NB4 (cell line): ENCODE data around the gene KRTCAP2.

Experiments
- DNase-seq: peaks from one replicate; pipeline ENCODE4 v3.0.0; 2010; ENCODE audit warnings: low read depth
- H3K4me3 ChIP-seq: one replicate; pipeline ENCODE4 v1.5.1; 2011; ENCODE audit warnings: mild to moderate bottlenecking, low read depth, low read length, moderate library complexity
- CTCF ChIP-seq: IDR thresholded peaks from one replicate; pipeline ENCODE4 v1.5.1; 2012; ENCODE audit warnings: low read depth, low read length
- MYC ChIP-seq: IDR thresholded peaks from 2 replicates; pipeline ENCODE4 v1.6.1; 2011; ENCODE audit warnings: low read depth, low read length
- POLR2A ChIP-seq: IDR thresholded peaks from 2 replicates; pipeline ENCODE4 v1.6.1; 2011; ENCODE audit warnings: mild to moderate bottlenecking; ENCODE audit not compliant: insufficient read length; ENCODE audit errors: extremely low read depth
- TF ChIP-seq, protein P1 (sequence below): IDR thresholded peaks from 2 replicates; pipeline ENCODE4 v1.6.1; 2011; ENCODE audit warnings: low read depth, low read length

The KRTCAP2 gene

DNA sequence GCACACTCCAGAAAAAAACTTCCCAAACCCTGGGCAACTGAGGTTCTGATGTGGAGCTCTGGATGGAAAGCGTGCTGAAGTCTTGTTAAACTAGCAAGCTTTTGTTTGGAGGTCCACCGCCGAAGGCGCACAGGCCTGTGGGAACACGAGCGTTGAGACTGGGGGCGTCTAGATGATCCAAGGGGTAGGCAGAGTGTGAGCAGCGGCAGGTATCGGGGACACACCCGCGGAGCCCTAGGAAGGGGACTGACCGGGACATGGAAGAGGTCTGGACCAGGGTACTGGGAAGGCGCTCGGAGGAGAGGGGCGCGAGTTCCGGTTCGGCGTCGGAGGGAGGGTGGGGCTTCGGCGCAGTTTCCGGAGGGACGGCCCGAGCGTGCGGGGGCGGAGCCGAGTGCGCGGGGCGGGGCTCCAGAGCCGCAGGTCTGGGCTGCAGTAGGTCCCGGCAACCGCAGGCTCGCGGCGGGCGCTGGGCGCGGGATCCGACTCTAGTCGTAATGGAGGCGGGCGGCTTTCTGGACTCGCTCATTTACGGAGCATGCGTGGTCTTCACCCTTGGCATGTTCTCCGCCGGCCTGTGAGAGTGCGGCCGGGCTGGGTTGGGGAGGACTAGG, 37.6 kb downstream of the KRTCAP2 start, which contains the start of gene SLC50A1:
SLC50A1 (plus strand) TSS at position 438 of the 614 bp plus-strand sequence; CDS start at position 498, 60 bp downstream.
- H3K4me3 ChIP-seq = peak within 1 kb of the TSS; percentile 85
- DNase-seq = peak; percentile 95
- TF ChIP-seq, protein P1, sequence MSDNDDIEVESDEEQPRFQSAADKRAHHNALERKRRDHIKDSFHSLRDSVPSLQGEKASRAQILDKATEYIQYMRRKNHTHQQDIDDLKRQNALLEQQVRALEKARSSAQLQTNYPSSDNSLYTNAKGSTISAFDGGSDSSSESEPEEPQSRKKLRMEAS = peak; percentile 29; the same call in 1 of the 2 replicates
- peak; percentile 95 for TF ChIP-seq POLR2A
- no peak; the same call in none of the 2 replicates for TF ChIP-seq MYC

- peak; percentile 82 for DNase-seq
Measured at GRCh38 chr1:155134880-155135414, 38.2 kb downstream of the KRTCAP2 start.

GRCh38 chr1:155134322-155134721, 38.8 kb downstream of the KRTCAP2 start:
- TF ChIP-seq, protein P1 = no peak
- TF ChIP-seq POLR2A (no peak), CTCF (no peak), MYC (no peak)
- no peak for DNase-seq
- peak overlapping the region; percentile 85 for H3K4me3 ChIP-seq

More at GRCh38 chr1:155134880-155135414, 38.2 kb downstream of the KRTCAP2 start:
- H3K4me3 ChIP-seq = peak overlapping the region; percentile 85
- TF ChIP-seq MYC (peak; percentile 20; the same call in 1 of the 2 replicates), POLR2A (no peak)

DNA sequence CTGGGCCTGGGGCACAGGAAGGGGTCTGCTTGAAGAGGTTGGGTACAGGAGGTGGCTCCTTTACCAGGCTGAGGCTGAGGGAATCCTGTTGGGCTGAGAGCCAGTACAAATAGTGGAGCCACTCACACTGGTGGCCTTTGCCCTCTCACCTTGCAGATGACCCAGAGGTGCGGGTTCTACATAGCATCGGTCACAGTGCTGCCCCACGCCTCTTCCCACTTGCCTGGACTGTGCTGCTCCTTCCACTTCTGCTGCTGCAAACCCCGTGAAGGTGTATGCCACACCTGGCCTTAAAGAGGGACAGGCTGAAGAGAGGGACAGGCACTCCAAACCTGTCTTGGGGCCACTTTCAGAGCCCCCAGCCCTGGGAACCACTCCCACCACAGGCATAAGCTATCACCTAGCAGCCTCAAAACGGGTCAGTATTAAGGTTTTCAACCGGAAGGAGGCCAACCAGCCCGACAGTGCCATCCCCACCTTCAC, 39.3 kb downstream of the KRTCAP2 start:
- TF ChIP-seq, protein P1 = no peak
- TF ChIP-seq CTCF (no peak), MYC (no peak), POLR2A (no peak)
- no peak overlapping the region for H3K4me3 ChIP-seq
- DNase-seq = no peak

DNA sequence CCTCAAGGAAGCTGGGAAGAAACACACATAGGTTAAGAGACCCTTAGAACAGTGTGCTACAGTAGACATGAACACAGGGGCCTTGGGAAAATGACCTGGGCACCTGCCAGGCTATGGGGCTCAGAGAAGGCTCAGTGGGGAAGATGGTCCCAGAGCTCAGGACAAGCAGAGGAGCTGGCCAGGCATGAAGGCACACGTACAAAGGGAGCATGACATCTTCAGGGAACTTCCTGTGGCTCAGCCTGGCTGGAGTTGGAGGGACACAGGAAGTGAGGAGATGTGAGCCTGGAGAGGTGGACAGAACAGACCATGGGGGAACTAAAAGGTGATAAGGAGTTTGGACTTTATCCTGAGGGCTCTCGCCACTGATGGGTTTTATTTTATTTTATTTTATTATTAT, 41.2 kb downstream of the KRTCAP2 start:
- TF ChIP-seq, protein P1 = no peak
- TF ChIP-seq POLR2A = no peak
- TF ChIP-seq MYC = no peak
- no peak for TF ChIP-seq CTCF
- DNase-seq = no peak
- H3K4me3 ChIP-seq = no peak overlapping the region

GRCh38 chr1:155131285-155131684, 41.8 kb downstream of the KRTCAP2 start:
- TF ChIP-seq, protein P1 = no peak
- TF ChIP-seq CTCF (no peak), POLR2A (no peak), MYC (no peak)
- H3K4me3 ChIP-seq = no peak overlapping the region
- no peak for DNase-seq
